Measurements from ENCODE around the gene PARVB.

Gene PARVB

GRCh38 chr22:44102121-44102520 lies 78.0 kb downstream of the PARVB start:
- Histone ChIP-seq H3K9me3 (ENCODE audit: low read length) (no peaks in the 10 kb centered on the region), H3K4me1 (ENCODE audit: insufficient read depth, low read length, severe bottlenecking) (no peaks in the 10 kb centered on the region), H3K27ac (ENCODE audit: low read depth, low read length, poor library complexity, severe bottlenecking) (no peak overlapping the region), H3K4me2 (ENCODE audit: low read length) (no peak overlapping the region), H3K9me2 (ENCODE audit: low read depth, low read length) (no peaks in the 10 kb centered on the region), H3K36me3 (ENCODE audit: insufficient read depth, low read length) (peaks cover 17% of the 10 kb centered on the region; the same call in 1 of the 2 replicates), H3K4me3 (ENCODE audit: low read depth, low read length, poor library complexity, severe bottlenecking) (no peak overlapping the region), H4K20me1 (ENCODE audit: insufficient read depth, low read length) (no peaks in the 10 kb centered on the region), H2AFZ (ENCODE audit: low read length) (no peak overlapping the region), H3K9ac (ENCODE audit: low read length) (no peak overlapping the region), H3K27me3 (ENCODE audit: insufficient read depth, low read length) (no peaks in the 10 kb centered on the region), H3K79me2 (ENCODE audit: insufficient read depth, low read length) (no peaks in the 10 kb centered on the region), H3F3A (ENCODE audit: insufficient read depth, low read length) (no peaks in the 10 kb centered on the region)
- no peak for TF ChIP-seq CTCF (IDR thresholded peaks at IDR 0.05; ENCODE audit: low read length)

GRCh38 chr22:44102856-44103255 lies 78.8 kb downstream of the PARVB start:
- Histone ChIP-seq H3K4me2 (ENCODE audit: low read length) (no peak overlapping the region), H3K9me2 (ENCODE audit: low read depth, low read length) (no peaks in the 10 kb centered on the region), H3K4me3 (ENCODE audit: low read depth, low read length, poor library complexity, severe bottlenecking) (no peak overlapping the region), H4K20me1 (ENCODE audit: insufficient read depth, low read length) (no peaks in the 10 kb centered on the region), H2AFZ (ENCODE audit: low read length) (no peak overlapping the region), H3F3A (ENCODE audit: insufficient read depth, low read length) (no peaks in the 10 kb centered on the region), H3K27me3 (ENCODE audit: insufficient read depth, low read length) (no peaks in the 10 kb centered on the region), H3K9me3 (ENCODE audit: low read length) (no peaks in the 10 kb centered on the region), H3K79me2 (ENCODE audit: insufficient read depth, low read length) (no peaks in the 10 kb centered on the region), H3K9ac (ENCODE audit: low read length) (no peak overlapping the region), H3K36me3 (ENCODE audit: insufficient read depth, low read length) (peaks cover 17% of the 10 kb centered on the region; the same call in 1 of the 2 replicates), H3K27ac (ENCODE audit: low read depth, low read length, poor library complexity, severe bottlenecking) (no peak overlapping the region), H3K4me1 (ENCODE audit: insufficient read depth, low read length, severe bottlenecking) (no peaks in the 10 kb centered on the region)
- TF ChIP-seq EZH2 (IDR thresholded peaks at IDR 0.05; ENCODE audit: borderline replicate concordance, low read length) (no peak), CTCF (IDR thresholded peaks at IDR 0.05; ENCODE audit: low read length) (no peak)

- H3K4me2 ChIP-seq (ENCODE audit: low read length), result no peak overlapping the region
- TF ChIP-seq EZH2 (IDR thresholded peaks at IDR 0.05; ENCODE audit: borderline replicate concordance, low read length) (no peak), CTCF (IDR thresholded peaks at IDR 0.05; ENCODE audit: low read length) (no peak)
- H3K4me3 ChIP-seq (ENCODE audit: low read depth, low read length, poor library complexity, severe bottlenecking), result no peak overlapping the region
Measured at GRCh38 chr22:44103735-44104480, 79.8 kb downstream of the PARVB start.

More at GRCh38 chr22:44103735-44104480, 79.8 kb downstream of the PARVB start:
- H3K9me3 ChIP-seq (ENCODE audit: low read length), result no peaks in the 10 kb centered on the region
- H3K79me2 ChIP-seq (ENCODE audit: insufficient read depth, low read length), result no peaks in the 10 kb centered on the region
- H4K20me1 ChIP-seq (ENCODE audit: insufficient read depth, low read length), result no peaks in the 10 kb centered on the region
- no peak overlapping the region for H3K27ac ChIP-seq (ENCODE audit: low read depth, low read length, poor library complexity, severe bottlenecking)
- H2AFZ ChIP-seq (ENCODE audit: low read length), result no peak overlapping the region
- H3K36me3 ChIP-seq (ENCODE audit: insufficient read depth, low read length), result peaks cover 17% of the 10 kb centered on the region; the same call in 1 of the 2 replicates
- no peaks in the 10 kb centered on the region for H3K4me1 ChIP-seq (ENCODE audit: insufficient read depth, low read length, severe bottlenecking)
- H3K9ac ChIP-seq (ENCODE audit: low read length), result no peak overlapping the region
- H3K27me3 ChIP-seq (ENCODE audit: insufficient read depth, low read length), result no peaks in the 10 kb centered on the region
- H3K9me2 ChIP-seq (ENCODE audit: low read depth, low read length), result no peaks in the 10 kb centered on the region
- no peaks in the 10 kb centered on the region for H3F3A ChIP-seq (ENCODE audit: insufficient read depth, low read length)

Data from OCI-LY1 (cell line).